OCI-LY3 (cell line): ENCODE data around the gene BAD.

Experiments used
- H2AFZ ChIP-seq: fragments of 200-600, 300-600 bp; shearing (Covaris generic); 2 replicates; pipeline ENCODE4 v1.6.0; 2014; ENCODE audit warnings: antibody characterized with exemption, low read depth, low read length
- H3K27ac ChIP-seq: fragments of 200-600, 300-600 bp; sonication (generic); 2 replicates; pipeline ENCODE4 v1.5.1; 2014; ENCODE audit warnings: mild to moderate bottlenecking, low read length, moderate library complexity, mixed read lengths
- H3K27me3 ChIP-seq: fragments of 200-600, 300-600 bp; sonication (generic); 2 replicates; pipeline ENCODE4 v1.6.1; 2014; ENCODE audit warnings: low read depth, low read length, mixed read lengths
- H3K36me3 ChIP-seq: fragments of 200-600, 300-600 bp; sonication (generic); replicated peaks from 2 replicates; pipeline ENCODE3; 2014; ENCODE audit warnings: low read depth, low read length, mixed read lengths
- H3K4me1 ChIP-seq: fragments of 300-600, 200-600 bp; sonication (generic); 2 replicates; pipeline ENCODE4 v1.6.1; 2014; ENCODE audit warnings: low read length, mixed read lengths
- H3K4me2 ChIP-seq: fragments of 200-600, 300-600 bp; sonication (generic); 2 replicates; pipeline ENCODE4 v1.6.1; 2014; ENCODE audit warnings: low read length, mixed read lengths
- H3K4me3 ChIP-seq: fragments of 300-600, 200-600 bp; sonication (generic); 2 replicates; pipeline ENCODE4 v1.5.1; 2014; ENCODE audit warnings: antibody characterized with exemption, mild to moderate bottlenecking, low read length, moderate library complexity
- H3K79me2 ChIP-seq: fragments of 300-600, 200-600 bp; shearing (Covaris generic); 2 replicates; pipeline ENCODE4 v1.6.1; 2014; ENCODE audit warnings: mild to moderate bottlenecking, low read length, mixed read lengths
- H3K9ac ChIP-seq: fragments of 300-600, 200-600 bp; shearing (Covaris generic); 2 replicates; pipeline ENCODE4 v1.6.0; 2014; ENCODE audit warnings: mild to moderate bottlenecking, low read length, moderate library complexity
- H3K9me3 ChIP-seq: fragments of 200-600, 300-600 bp; shearing (Covaris generic); 2 replicates; pipeline ENCODE4 v1.6.1; 2014; ENCODE audit warnings: low read length, mixed read lengths; ENCODE audit not compliant: insufficient read depth
- H4K20me1 ChIP-seq: fragments of 200-600, 300-600 bp; sonication (generic); 2 replicates; pipeline ENCODE4 v1.6.1; 2016; ENCODE audit warnings: low read length, mixed read lengths; ENCODE audit not compliant: insufficient read depth
- CTCF ChIP-seq: fragments of 200-600, 300-600 bp; sonication (generic); IDR thresholded peaks from 2 replicates; pipeline ENCODE4 v1.5.1; 2014; ENCODE audit warnings: antibody characterized with exemption, low read length, low read depth
- EZH2phosphoT487 ChIP-seq: fragments of 200-600 bp; shearing (Covaris generic); IDR thresholded peaks from 2 replicates; pipeline ENCODE4 v1.6.1; 2018; ENCODE audit warnings: antibody characterized with exemption, mixed run types, low read depth

BAD gene

GRCh38 chr11:64263947-64264317 is 20.5 kb downstream of the BAD start:
- Histone ChIP-seq H3K9ac (no peak overlapping the region), H3K4me3 (no peak overlapping the region), H3K4me2 (no peak overlapping the region), H2AFZ (no peak overlapping the region), H3K79me2 (peaks cover 4% of the 10 kb centered on the region; the same call in 1 of the 2 replicates), H3K27me3 (no peaks in the 10 kb centered on the region), H4K20me1 (no peaks in the 10 kb centered on the region), H3K4me1 (peaks cover 25% of the 10 kb centered on the region), H3K27ac (no peak overlapping the region), H3K9me3 (no peaks in the 10 kb centered on the region), H3K36me3 (peaks cover 48% of the 10 kb centered on the region)
- no peak for TF ChIP-seq EZH2phosphoT487
- no peak for TF ChIP-seq CTCF

GRCh38 chr11:64263021-64263946 is 21.2 kb downstream of the BAD start:
- Histone ChIP-seq H3K4me3 (no peak overlapping the region), H3K9ac (no peak overlapping the region), H3K79me2 (no peaks in the 10 kb centered on the region), H3K4me2 (no peak overlapping the region), H4K20me1 (no peaks in the 10 kb centered on the region), H2AFZ (no peak overlapping the region), H3K4me1 (peaks cover 21% of the 10 kb centered on the region), H3K36me3 (peaks cover 54% of the 10 kb centered on the region), H3K27ac (no peak overlapping the region), H3K9me3 (no peaks in the 10 kb centered on the region), H3K27me3 (no peaks in the 10 kb centered on the region)
- TF ChIP-seq EZH2phosphoT487: no peak
- TF ChIP-seq CTCF: no peak

GRCh38 chr11:64262271-64263002 is 22.0 kb downstream of the BAD start:
- no peak overlapping the region for H3K4me2 ChIP-seq
- H3K9me3 ChIP-seq: no peaks in the 10 kb centered on the region
- peaks cover 19% of the 10 kb centered on the region for H3K4me1 ChIP-seq
- peaks cover 54% of the 10 kb centered on the region for H3K36me3 ChIP-seq
- H3K27ac ChIP-seq: no peak overlapping the region
- H2AFZ ChIP-seq: no peak overlapping the region
- H3K27me3 ChIP-seq: no peaks in the 10 kb centered on the region
- no peaks in the 10 kb centered on the region for H3K79me2 ChIP-seq
- no peak overlapping the region for H3K9ac ChIP-seq
- H3K4me3 ChIP-seq: no peak overlapping the region
- TF ChIP-seq CTCF (no peak), EZH2phosphoT487 (no peak)
- H4K20me1 ChIP-seq: no peaks in the 10 kb centered on the region

GRCh38 chr11:64261556-64262080 is 22.8 kb downstream of the BAD start:
- Histone ChIP-seq H3K36me3 (peaks cover 55% of the 10 kb centered on the region), H3K79me2 (no peaks in the 10 kb centered on the region), H3K27me3 (no peaks in the 10 kb centered on the region)

More at GRCh38 chr11:64261556-64262080, 22.8 kb downstream of the BAD start:
- Histone ChIP-seq H4K20me1 (no peaks in the 10 kb centered on the region), H3K4me2 (no peak overlapping the region), H3K4me3 (no peak overlapping the region), H2AFZ (no peak overlapping the region), H3K27ac (no peak overlapping the region), H3K4me1 (peaks cover 19% of the 10 kb centered on the region), H3K9ac (no peak overlapping the region), H3K9me3 (no peaks in the 10 kb centered on the region)
- TF ChIP-seq CTCF (no peak), EZH2phosphoT487 (no peak)
